Measurements from ENCODE around the gene NDUFB10.
"Not testable (repeated sequence)": the region's sequence is repeated elsewhere in the genome, so short reads cannot be mapped to it uniquely, and the experiment has no call there.

The NDUFB10 gene

DNA sequence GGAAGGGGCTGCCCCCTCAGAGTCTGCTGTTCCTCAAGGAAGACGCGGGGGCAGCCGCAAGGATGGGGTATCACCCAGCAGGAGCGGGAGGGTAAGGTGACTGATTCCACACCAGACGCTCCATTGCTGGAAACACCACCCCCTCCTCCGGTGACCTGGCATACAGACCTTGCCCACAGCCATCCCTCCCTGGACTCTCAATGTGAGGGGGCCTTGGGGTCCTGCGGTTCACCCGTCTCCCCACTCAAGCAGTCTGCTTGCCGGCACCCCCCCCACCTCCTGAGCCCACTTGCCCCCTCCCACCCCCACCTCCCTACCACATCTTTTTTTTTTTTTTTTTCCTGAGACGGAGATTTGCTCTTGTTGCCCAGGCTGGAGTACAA, 29.0 kb upstream of the NDUFB10 start:
- DNase-seq (ENCODE audit: low read depth in 1 of 2, low spot score in 1 of 2): no peak
- in situ Hi-C loops (cut with HindIII; ENCODE audit: low pct_unique_long_range_greater_than_20kb, low sequenced_read_pairs): no loop called here
- TF ChIP-seq JUND (IDR thresholded peaks at IDR 0.05; ENCODE audit: low read depth): no peak

DNA sequence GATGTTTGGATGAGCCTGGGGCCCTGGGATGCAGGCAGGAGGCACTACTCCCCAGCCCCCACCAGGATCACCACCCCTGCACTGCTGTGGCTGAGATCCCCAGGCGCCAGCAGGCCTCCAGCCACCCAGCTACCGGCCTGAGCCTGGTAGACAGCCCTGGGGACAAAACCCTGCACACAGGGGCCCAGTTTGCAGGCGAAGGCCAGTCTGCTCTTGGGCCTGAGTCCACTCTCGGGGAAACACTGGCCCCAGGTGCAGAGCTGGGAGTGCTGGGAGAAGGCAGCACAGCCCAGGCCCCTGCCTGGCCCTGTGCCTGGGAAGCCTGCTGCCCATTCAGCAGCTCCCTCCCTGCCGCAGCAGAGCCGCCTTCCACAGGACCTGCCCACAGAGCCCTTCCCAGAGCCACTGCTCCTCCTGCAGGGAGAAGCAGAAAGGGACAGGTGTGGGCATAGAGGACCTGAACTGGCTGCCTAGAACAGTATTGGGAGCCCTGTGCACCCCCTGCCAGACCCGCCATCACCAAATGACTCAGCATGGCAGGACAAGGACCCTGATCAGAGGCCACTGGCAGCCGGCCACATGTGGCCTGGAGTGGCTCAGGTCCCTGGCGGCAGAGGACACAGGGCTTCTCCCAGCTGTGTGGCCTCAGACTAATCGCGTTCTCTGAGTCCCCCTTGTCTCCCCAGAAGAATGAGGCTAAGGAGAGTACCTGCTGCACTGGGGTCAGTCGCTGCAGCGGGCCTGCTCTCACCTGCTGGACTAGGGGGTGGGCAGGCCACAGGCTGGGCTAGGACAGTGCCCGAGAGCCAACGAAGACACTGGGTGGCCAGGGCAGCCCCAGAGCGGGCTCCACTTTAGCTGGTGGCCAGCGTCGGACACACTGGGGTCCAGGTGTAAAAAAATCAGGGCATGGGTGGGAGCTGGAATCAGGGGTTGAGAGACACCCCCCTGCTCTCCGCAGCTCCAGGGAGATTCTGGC, 27.0 kb upstream of the NDUFB10 start:
- peak; percentile 77 to 88 for DNase-seq (ENCODE audit: low read depth in 1 of 2, low spot score in 1 of 2)
- TF ChIP-seq JUND (IDR thresholded peaks at IDR 0.05; ENCODE audit: low read depth): no peak
- in situ Hi-C loops (cut with HindIII; ENCODE audit: low pct_unique_long_range_greater_than_20kb, low sequenced_read_pairs): no loop called here

DNA sequence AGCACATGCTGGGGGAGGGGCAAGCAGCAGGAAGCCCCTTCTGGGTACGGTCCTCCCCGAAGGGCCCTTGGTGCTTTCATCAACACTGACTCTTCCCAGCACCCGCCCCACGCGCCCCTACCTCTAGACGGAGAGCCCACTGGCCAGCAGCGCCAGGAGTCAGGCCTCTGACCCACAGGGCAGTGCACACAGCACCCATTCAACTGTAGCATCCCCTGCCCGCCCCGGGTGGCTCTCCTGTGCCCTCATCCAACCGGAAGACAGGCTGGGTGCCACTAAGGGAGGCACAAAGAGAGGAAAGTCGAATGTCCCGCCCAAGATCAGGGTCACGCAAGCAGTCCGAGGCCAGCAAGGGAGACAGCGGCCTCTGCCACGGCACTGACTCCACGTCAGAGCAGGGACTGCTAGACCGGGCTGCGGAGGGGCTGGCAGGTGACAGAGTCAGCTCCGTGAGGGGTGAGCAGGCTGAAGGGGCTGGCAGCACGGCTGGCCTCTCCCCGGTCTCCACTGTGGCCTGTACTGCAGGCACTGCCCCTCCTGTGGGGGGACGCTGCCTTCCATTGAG, 26.2 kb upstream of the NDUFB10 start:
- TF ChIP-seq JUND (IDR thresholded peaks at IDR 0.05; ENCODE audit: low read depth): no peak
- in situ Hi-C loops (cut with HindIII; ENCODE audit: low pct_unique_long_range_greater_than_20kb, low sequenced_read_pairs): no loop called here
- DNase-seq (ENCODE audit: low read depth in 1 of 2, low spot score in 1 of 2): no peak

DNA sequence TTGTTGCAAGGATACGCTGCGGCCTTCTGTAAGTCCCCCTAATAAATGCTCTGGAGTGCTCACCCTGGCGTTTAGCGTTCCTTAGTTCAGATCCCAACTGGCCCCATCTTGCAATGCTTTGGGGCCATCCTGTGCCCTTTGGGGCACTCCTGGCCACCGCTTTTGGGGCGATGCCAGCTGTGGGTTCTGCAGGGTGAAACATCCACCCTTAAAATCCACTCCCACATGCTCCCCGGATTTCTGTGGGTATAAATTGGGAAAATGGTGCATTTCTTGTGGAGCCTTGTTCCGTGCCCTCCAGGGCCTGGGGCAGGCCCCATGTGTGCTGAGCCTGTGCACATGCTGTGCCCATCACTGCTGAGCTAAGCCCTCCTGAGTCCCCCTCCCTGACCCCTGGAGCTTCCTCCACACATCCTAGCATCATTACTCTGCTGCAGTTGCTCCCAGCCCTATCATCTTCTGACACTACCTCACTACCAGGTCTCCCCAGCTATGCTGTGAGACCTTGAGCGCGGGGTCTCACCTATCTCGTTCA, 22.3 kb upstream of the NDUFB10 start:
- no peak for TF ChIP-seq JUND (IDR thresholded peaks at IDR 0.05; ENCODE audit: low read depth)
- DNase-seq (ENCODE audit: low read depth in 1 of 2, low spot score in 1 of 2): no peak
- in situ Hi-C loops (cut with HindIII; ENCODE audit: low pct_unique_long_range_greater_than_20kb, low sequenced_read_pairs): no loop called here

DNA sequence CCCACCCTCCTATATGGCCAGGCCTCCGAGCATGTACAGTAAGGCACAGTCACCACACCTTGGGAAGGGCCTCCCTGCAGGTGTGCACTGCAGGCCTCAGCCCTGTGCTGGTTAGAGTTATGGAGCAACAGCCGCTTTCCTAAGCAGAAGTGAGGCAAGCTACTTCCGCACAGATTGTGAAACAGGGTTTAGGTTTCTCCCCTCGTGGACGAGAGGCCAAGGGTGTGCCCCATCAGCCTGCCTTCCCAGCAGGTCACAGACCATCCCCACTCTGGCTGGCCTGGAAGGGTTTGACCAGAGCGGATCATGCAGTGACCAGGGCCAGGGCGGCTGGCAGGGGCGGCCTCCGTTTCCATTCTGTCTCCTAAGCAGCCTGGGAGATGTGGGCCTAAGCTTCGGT, 21.0 kb upstream of the NDUFB10 start:
- no peak for TF ChIP-seq JUND (IDR thresholded peaks at IDR 0.05; ENCODE audit: low read depth)
- in situ Hi-C loops (cut with HindIII; ENCODE audit: low pct_unique_long_range_greater_than_20kb, low sequenced_read_pairs): no loop called here
- DNase-seq (ENCODE audit: low read depth in 1 of 2, low spot score in 1 of 2): no peak

DNA sequence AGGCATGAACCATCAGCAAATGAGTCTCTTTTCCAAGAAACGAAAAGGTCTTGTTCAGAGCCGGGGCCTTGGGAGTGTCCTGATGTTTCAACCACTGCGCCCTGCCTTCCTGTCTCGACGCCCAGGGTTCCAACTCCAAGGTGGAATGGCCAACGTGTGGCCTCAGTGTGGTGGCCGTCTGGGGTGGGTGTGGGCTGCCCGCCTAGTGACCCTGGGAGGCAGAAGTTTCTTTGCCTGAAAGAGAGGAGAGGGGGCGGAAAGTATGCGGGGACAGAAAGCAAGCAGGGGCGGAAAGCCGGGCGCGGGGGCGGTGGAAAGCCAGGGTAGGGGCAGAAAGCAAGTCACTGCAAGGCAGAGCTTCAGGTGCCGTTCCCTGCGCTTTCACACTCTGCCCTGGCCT, 20.4 kb upstream of the NDUFB10 start:
- in situ Hi-C loops (cut with HindIII; ENCODE audit: low pct_unique_long_range_greater_than_20kb, low sequenced_read_pairs): no loop called here
- no peak for DNase-seq (ENCODE audit: low read depth in 1 of 2, low spot score in 1 of 2)
- TF ChIP-seq JUND (IDR thresholded peaks at IDR 0.05; ENCODE audit: low read depth): no peak

DNA sequence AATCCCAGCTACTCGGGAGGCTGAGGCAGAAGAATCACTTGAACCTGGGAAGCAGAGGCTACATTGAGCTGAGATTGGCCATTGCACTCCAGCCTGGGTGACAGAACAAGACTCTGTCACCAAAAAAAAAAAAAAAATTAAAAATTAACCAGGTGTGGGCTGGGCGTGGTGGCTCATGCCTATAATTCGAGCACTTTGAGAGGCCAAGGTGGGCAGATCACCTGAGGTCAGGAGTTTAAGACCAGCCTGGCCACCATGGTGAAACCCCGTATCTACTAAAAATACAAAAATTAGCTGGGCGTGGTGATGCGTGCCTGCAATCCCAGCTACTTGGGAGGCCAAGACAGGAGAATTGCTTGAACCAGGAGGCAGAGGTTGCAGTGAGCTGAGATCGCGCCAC, 19.5 kb upstream of the NDUFB10 start:
- DNase-seq (ENCODE audit: low read depth in 1 of 2, low spot score in 1 of 2): not testable (repeated sequence)

DNA sequence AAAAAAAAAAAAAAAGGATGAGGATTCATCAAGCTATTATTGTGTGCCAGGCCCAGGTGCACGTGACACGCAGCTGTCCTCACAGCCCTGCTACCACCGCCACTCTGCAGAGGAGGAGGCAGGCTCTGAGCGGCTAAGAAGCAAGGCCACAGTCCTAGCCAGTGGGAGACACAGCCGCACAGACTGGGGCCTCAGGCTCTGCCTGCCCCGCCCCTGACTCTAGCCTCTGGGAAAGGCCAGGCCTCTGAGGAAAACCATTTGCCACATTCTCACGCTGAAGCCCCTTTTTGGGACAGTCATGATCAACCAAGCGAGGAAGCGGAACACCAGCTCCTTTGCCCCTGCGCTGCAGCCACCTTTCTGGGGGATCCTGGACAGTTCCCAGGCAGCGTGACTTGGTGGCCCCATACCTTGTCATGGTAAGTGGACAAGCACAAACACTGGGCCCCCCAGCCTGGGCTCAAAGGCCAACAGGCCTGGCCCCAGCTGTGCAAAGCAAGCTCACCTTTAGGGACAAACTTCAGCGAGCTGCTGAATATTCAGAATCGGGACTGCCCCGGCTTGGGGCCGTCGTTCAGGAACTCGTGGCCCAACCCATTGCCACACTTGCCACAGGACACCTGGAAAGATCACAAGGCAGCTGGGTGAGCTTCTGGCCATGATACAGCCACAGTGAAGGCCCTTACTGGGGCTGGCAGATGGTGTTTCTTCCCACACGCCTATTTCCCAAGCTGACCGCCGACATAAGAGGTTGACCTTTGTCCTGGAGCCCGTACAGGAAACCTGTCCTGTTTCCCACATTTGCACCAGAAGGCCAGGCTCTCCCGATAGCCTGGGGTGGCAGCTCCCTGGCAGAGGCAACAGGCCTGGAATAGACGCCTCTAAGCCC, 18.8 kb upstream of the NDUFB10 start:
- DNase-seq (ENCODE audit: low read depth in 1 of 2, low spot score in 1 of 2): no peak
- no peak for TF ChIP-seq JUND (IDR thresholded peaks at IDR 0.05; ENCODE audit: low read depth)
- in situ Hi-C loops (cut with HindIII; ENCODE audit: low pct_unique_long_range_greater_than_20kb, low sequenced_read_pairs): no loop called here

More for the DNA sequence above, 19.5 kb upstream of the NDUFB10 start:
- in situ Hi-C loops (cut with HindIII; ENCODE audit: low pct_unique_long_range_greater_than_20kb, low sequenced_read_pairs): not testable (repeated sequence)

DNA sequence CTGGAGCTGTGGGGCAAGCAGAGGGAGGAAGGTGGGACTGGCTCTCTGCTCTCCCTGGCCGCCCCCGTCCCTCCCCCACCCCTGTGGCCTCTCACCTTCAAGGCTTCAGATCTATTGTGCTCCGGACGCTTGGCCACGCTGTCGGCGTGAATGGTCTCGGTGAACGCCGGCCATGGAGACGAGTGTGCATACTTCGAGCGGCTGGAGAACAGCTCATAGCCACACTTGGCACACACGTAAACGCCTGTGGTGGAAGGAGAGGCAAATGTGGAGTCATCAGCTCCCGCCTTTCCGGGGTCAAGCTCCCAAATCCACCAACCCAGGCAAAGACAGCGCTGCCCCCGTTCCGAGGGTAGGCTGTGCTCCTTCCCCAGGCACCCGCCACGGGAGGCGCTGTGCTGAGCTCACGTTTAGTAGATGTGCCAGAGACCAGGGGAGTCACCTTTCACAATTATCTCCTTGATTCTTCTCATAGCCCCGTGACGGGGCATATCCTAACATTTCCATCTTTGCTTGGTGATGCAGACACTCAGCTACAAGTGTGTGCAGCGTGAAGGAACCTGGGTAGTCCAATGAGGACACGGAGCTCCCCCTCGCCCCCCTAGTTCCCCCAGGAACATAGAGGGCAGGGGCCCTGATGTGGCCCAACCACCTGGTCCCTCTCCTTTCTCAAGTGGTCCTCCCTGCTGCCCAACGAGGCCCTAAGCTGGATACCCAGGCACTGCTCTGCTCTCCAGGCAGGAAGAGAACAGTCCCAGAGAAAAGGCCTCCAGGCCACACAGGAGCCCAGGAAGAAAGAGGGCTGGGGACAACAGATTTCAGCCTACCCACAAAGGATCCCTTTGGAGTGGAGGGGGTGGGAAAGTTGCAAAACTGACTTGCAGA, 17.9 kb upstream of the NDUFB10 start:
- no peak for TF ChIP-seq JUND (IDR thresholded peaks at IDR 0.05; ENCODE audit: low read depth)
- in situ Hi-C loops (cut with HindIII; ENCODE audit: low pct_unique_long_range_greater_than_20kb, low sequenced_read_pairs): no loop called here
- DNase-seq (ENCODE audit: low read depth in 1 of 2, low spot score in 1 of 2): no peak

DNA sequence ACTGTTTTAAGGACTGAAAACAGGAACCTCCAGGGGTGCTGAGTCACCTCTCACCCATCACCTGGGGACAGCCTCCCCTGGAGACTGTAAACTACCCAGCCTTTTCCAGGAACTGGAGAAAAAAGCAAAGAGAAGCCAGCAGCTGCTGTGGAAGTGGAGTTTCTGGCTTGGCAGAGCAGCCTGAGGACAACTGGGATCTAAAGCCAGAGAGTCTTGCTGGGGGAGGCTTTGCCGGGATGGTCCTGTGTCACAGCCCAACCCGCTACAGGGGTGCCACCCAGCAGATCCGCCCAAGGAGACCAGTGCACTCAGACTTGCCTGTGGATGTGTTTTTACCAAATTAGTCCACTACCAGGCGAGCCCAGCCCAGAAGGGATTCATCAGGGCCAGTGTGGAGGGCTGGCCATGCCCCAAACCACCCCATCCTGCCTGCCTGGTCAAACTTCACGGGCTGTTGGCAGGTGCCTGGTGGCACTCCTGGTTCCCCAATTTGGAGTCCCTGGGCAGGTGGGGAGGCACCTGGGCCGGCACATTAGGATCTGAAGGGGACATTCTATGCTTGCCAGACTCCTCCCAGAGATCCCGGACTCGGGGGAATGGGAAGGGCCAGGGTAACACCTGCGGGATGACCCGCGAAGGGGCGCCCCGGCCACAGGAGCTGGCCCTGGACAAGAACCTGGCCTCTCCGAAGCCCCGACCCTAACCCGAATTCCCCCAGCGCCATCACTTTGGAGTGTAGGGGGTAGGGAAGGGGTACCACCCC, 17.1 kb upstream of the NDUFB10 start:
- in situ Hi-C loops (cut with HindIII; ENCODE audit: low pct_unique_long_range_greater_than_20kb, low sequenced_read_pairs): no loop called here

More for the DNA sequence above, 17.1 kb upstream of the NDUFB10 start:
- DNase-seq (ENCODE audit: low read depth in 1 of 2, low spot score in 1 of 2): peak in 1 of 2 experiments; percentile 26
- no peak for TF ChIP-seq JUND (IDR thresholded peaks at IDR 0.05; ENCODE audit: low read depth)

All from T47D (cell line).